ENCODE data around the gene TNFAIP8L1. TPM values are rescaled to one million over a fixed set of nuclear protein-coding genes. Genes with fewer than 3 reads are reported as not detected.

Gene TNFAIP8L1
- total and polyA plus RNA-seq, 2 of the 8 experiments (the other 6 are each of a cell fraction or from before 2014, with no cell fraction given), result 3.2 to 6.1 TPM

- TF ChIP-seq USF2 (IDR thresholded peaks at IDR 0.05; ENCODE audit: low read length) (no peak), PHF8 (conservative IDR thresholded peaks at IDR 0.05; ENCODE audit: low read depth, low read length) (no peak), NANOG (IDR thresholded peaks at IDR 0.05; ENCODE audit: insufficient read depth, low read depth, low read length, poor library complexity, severe bottlenecking) (no peak), ASH2L (IDR thresholded peaks at IDR 0.05; ENCODE audit: low read length) (no peak)
Measured at GRCh38 chr19:4620675-4621074, 18.6 kb upstream of the TNFAIP8L1 start (continued).
